Measurements from ENCODE around the gene NUDT6. TPM values are rescaled to one million over a fixed set of nuclear protein-coding genes. Genes with fewer than 3 reads are reported as not detected.
"Not testable (repeated sequence)": the region's sequence is repeated elsewhere in the genome, so short reads cannot be mapped to it uniquely, and the experiment has no call there.

Gene NUDT6
- total RNA-seq, 1 donor from 2014 or later, result 6.9 TPM

DNA sequence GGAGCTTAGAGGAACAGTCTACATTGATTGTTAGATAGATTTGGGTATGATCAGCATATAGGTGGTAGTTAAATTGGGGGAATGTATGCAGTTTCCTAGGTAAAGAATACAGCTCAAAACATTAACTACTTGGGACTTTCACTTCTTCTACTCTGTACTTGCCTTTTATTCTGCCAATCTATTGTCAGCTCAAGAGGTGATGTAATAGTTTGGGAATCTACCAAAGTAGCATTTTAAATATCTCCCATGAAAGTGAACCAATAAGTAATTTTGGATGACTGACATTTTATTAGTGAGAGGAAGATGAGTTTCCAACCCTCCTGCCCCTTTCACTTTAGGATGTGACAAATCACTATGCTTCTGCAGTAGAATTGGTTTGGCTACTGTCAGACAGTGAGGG is 43.4 kb downstream of the NUDT6 start:
- DNase-seq (ENCODE audit: extremely low read depth, low read depth, low spot score), result no peak

DNA sequence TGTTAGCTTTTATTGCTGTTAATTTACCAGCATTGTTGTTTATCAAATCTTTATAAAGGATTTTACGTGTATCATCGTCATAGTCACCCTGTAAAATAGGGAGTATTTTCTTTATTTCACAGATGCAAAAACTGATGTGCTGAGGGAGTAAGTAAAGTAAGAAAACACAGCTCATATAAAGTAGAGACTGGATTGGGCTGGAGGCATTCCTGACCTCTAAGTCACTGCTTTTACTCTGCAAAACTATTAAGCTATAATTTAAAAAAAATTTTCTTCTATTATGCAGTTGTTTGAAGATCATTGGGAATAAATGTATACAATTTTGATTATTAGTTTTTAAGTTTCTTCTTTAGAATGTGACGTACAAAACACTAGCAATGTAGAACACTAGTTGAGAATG is 45.9 kb downstream of the NUDT6 start:
- no peak for DNase-seq (ENCODE audit: extremely low read depth, low read depth, low spot score)

DNA sequence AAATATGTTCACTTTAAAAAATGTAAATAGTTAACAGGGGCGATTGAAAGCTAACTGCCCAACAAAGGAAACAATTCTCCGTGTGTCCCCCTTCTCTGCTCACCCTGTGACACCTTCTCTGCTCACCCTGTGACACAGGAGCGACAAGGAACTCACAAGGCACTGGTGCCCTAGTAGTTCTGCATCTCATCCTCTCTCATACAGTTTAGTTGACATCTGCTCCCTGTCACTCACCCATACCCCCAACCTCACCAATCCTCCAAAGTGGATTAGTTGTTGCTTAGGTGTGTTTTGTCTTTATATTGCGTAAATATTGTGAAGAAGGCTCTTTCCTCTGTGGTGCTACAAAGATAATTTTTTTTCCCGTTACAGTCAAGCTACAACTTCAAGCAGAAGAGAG is 46.4 kb downstream of the NUDT6 start:
- no peak for DNase-seq (ENCODE audit: extremely low read depth, low read depth, low spot score)

DNA sequence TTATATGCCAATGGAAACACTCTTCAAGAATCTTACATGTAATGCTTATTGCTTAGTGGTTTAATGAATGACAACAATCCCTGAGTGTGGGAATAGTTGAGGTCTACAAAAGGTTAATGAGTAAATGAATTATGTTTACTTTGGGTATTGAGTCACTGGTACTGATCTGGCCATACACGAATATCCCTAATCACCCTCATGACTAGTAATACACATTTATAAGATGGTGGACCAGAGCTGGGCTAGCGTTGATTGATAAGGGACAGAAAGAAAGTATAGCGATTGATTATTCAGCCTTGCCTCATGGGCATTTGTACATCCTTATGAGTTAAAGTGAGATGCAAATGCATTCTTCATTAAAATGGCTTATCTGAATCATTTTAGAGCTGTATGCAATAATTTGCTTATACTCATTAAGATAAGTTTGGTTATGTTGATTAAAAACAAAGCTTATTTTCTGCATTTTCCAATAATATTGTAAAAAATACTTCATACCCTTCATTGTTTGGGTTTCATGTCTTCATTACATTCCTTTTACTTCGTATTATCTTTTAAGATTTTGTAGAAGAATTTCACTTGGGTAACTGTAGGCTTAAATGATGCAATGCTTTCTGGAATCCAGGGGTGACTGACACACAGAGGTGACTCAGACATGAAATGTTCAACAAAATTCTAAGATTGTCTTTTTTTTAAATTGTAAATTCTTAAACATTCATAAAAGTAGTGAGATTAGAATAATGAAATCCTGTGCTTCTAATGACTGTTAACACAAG is 48.4 kb downstream of the NUDT6 start:
- no peak for DNase-seq (ENCODE audit: extremely low read depth, low read depth, low spot score)

DNA sequence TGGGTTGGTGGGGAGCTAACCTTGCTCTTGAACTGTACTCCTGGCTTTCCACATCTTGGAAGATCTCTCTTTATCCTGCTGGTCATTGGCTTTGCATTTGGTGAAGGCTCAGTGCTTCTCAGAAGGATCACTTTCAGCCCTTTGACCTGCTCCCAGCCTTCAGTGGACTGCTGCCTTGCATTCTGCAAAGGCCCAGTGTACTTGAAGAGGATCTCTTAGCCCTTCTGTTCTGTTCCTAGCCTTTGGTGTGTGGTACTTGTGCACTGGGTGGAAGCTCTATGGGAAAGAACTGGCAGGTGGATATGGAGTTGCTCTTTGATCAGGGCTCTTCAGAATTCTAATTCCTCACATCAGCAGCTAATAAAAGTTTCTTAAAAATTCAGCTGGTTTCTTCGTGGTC is 49.3 kb downstream of the NUDT6 start:
- no peak for DNase-seq (ENCODE audit: extremely low read depth, low read depth, low spot score)

DNA sequence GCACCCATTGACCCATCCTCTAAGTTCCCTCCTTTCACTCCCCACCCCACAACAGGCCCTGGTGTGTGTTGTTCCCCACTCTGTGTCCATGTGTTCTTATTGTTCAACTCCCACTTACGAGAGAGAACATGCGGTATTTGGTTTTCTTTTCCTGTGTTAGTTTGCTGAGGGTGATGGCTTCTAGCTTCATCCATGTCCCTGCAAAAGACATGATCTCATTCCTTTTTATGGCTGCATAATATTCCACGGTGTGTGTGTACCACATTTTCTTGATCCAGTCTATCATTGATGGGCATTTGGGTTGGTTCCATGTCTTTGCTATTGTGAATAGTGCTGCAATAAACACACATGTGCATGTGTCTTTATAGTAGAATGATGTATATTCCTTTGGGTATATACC is 54.2 kb downstream of the NUDT6 start:
- not testable (repeated sequence) for DNase-seq (ENCODE audit: extremely low read depth, low read depth, low spot score)

DNA sequence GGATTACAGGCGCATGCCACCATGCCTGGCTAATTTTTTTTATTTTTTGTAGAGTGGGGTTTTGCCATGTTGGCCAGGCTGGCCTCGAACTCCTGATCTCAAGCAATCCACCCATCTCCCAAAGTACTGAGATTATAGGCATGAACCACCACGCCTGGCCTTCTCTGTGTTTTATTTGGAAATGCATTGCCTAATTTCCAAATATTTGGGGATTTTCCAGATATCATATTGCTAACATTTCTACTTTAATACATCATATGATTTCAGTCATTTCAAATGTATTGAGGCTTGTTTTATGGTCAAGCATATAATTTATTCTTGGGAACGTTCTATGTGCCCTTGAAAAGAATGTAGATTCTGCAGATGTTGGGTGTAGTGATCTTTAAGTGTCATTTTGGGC is 57.0 kb downstream of the NUDT6 start:
- DNase-seq (ENCODE audit: extremely low read depth, low read depth, low spot score), result no peak

DNA sequence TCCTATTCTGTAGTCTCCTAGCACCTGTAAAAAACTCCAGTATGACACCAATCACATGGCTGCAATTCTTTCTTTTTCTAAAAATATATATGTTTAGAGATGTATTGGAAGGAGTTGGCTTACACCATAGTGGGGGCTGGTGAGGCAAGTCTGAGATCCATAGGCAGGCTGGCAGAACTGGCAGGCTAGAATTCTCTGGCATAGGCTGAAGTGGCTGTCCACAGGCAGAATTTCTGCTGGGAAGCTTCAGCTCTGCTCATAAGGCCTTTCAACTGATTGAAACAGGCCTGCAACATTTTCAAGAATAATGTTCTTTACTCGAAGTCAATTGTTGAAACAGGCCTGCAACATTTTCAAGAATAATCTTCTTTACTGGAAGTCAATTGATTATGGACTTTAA is 58.8 kb downstream of the NUDT6 start:
- no peak for DNase-seq (ENCODE audit: extremely low read depth, low read depth, low spot score)

DNA sequence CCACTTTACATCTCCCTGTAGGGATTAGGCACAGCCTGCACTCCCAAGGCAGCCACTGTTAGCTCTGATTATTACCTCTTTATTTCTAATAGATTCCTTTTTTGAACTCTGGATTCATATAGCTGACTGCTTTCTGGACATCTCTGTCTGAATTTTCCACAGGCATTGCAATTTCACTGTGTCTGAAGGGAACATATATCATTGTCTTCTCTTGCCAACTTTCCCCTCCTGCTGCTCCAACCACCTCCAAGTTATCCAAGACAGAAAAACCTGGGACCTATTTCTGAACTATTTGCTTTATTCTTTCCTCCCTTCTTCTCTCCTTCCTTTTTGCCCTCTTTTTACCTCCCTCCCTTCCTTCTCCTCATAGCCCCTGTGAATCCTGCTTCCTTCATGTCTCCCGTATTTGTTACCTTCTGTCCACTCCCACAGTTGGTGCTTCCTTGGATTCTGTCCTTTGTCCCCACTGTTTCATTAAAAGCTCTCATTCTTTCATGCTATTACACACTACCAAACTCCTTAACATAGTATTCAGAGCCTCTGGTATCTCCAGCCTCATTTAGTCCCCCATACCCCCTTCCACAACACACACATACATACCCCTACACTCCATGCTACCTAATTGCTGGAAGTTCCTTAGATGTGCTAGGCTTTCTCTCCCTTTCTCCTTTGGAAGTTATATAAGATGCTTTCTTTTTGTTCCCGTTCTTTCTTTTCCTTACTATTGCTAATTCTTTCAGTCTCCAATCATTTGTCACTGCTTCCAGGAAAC is 61.0 kb downstream of the NUDT6 start:
- DNase-seq (ENCODE audit: extremely low read depth, low read depth, low spot score), result no peak

DNA sequence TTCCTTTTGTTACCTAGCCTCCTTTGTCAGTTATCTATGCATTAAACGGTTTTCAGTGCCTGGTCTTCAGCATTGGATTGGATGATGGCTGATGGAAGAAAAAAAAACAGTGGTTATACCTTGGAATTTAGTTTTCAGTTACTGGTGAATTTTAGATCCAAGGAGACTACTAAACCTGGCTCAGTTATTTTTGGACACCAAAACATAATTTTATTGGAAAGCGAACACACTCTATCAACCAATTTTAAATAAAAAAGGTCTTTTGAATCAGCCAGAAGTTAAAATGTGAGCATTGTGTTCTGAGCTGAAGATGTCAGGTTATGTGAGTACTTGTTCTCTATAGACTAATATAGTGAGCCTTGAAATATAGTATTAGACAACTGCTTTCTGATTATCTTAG is 63.7 kb downstream of the NUDT6 start:
- DNase-seq (ENCODE audit: extremely low read depth, low read depth, low spot score), result no peak

DNA sequence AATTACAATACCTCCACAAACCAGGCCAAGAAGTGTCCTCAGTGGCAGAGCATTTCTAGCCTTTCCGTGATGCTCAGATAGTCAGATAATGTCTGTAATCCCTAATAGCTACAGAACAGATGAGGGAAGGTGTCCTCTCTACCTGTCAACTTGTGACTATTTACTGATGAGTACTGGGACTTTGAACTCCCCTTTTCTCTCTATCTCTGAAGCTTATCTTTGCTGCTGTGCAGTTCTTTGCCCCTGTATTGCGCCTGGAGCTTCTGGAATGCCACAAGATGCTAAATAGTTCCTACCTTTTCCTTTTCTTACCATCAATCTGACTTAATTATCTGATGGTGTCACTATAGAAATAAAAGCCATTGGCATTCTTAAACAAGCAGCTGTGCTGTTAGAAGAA is 65.2 kb downstream of the NUDT6 start:
- no peak for DNase-seq (ENCODE audit: extremely low read depth, low read depth, low spot score)

DNA sequence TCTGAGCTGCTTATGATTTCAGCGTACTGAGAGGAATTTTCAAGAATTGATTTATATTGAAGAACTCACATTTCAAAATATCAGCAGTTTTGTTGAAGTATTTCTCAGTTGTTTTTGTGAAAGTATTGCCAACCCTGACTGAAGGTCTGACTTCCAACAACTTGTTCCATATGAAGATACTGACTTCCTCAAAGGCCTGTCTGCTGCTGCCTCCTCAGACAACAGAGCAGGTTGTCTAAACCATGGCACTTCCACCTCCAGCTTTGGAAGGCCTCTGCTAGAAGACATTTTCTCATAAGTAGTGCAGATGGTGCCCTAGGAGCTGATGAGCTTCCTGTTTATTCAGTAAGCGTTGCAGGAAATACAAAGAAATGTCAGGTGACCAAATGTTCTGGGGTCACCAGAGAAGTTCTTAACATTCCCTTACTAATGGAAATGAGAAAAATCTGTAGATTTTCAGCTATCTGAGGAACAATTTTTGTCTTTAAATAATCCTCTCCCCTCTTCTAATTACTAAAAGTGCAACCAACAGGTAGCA is 67.0 kb downstream of the NUDT6 start:
- no peak for DNase-seq (ENCODE audit: extremely low read depth, low read depth, low spot score)

DNA sequence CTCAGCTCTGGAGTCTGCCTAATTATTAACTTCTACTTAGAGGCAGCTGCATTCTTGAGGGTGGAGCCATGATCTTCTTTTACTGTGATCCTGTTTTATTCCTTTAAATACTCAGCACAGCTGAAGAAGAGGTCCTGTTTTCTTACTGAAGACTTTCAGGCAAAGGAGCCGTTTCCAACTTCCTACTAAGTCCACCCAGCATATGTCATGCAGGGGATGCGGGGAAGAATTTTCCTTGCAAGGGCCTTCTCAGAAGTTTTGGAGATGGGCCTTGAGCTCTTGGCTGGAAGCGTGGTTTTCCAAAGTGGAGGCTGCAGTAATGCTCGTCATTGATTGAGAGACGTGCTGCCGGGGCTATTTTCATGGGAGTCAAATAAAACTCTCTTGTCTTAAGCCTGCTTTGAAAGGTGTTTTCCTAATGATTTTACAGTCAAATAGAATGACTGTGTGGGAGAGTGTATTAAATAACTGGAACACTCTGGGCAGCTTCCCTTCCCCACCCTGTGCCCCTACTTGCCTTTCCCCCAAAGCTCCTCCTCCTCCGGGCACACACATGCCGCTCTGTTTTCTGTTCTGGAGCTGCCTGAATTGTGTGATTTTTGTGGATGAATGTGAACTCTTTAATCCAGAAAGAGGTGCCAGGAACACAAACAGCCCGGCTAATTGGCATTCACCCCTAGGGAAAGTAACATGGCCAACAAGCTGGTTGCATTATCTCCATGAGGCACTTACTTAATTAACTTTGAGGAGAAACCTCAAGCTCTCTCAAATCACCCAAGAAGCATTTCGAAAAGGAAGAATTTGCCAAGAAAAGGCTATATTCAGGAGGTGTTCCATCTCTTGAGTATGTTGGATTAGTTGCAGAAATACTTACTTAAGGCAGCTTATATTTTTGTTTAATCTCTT is 67.7 kb downstream of the NUDT6 start:
- no peak for DNase-seq (ENCODE audit: extremely low read depth, low read depth, low spot score)

DNA sequence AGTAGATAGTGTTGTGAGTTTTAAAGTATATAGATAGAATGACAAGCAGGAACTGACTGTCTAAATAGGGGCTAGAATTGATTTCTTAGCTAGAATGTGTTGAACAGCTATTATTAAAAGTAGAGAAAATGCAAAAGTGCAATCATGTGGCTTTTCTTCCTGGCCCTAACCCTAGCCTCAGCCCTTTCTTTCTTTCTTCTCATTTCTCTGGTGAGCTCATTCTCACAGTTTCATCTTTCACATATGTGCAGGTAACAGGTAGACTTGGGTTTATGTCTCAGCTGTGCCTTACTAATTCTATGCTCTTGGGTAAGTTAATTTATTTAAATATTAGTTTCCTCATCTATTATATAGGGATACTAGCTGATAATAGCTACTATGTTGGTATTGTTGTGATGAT is 70.8 kb downstream of the NUDT6 start:
- DNase-seq (ENCODE audit: extremely low read depth, low read depth, low spot score), result no peak

DNA sequence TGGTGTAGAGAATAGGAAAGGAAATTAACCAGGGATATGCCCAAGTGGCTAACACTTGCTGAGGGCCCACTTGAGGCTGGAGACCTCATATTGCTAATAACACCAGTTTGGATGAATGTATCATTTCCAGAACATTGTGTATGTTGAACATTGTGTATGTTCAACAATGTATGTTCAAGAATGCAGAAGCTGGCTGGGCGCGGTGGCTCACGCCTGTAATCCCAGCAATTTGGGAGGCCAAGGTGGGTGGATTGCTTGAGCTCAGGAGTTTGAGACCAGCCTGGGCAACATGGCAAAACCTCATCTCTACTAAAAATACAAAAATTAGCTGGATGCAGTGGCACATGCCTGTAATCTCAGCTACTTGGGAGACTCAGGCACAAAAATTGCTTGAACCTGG is 72.6 kb downstream of the NUDT6 start:
- not testable (repeated sequence) for DNase-seq (ENCODE audit: extremely low read depth, low read depth, low spot score)

DNA sequence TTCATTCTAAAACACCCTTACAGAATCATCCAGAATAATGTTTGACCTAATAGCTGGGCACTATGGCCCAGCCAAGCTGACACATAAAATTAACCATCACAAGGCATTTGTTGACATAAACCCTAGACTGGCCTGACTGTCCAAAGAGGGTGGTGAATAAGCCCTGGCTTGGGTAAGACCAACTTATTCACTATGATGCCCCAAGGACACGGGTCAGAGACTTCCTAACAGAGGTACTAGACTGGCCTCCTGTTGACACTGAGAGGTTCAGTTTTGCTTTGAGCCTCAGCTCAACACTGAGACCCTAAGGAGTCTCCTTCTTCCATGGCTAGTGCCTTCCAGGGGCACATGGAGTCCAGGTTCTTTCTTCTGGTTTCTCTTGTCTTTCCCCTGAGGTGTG is 74.5 kb downstream of the NUDT6 start:
- DNase-seq (ENCODE audit: extremely low read depth, low read depth, low spot score), result no peak

DNA sequence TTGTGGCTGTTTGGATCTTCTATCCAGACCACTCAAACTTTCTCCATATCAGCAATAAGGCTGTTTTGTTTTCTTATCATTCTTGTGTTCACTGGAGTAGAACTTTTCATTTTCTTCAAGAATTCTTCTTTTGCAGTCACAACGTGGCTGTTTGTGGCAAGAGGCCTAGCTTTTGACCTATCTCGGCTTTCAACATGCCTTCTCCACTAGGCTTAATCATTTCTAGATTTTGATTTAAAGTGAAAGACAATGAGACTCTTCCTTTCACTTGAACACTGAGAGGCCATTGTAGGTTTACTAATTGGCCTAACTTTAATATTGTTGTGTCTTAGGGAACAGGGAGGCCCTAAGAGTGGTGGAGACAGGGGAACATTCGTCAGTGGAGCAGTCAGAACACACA is 76.6 kb downstream of the NUDT6 start:
- DNase-seq (ENCODE audit: extremely low read depth, low read depth, low spot score), result no peak

DNA sequence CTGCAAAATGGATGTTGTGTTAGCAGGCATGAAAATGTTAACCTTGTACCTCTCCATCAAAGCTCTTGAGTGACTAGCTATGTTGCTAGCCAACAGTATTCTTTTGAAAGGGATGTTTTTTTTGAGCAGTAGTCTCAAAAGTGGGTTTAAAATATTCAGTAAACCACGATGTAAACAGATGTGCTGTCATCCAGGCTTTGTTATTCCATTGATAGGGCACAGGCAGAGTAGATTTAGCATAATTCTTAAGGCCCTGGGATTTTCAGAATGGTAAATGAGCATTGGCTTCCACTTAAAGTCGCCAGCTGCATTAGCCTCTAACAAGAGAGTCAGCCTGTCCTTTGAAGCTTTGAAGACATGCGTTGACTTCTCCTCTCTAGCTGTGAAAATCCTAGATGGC is 77.3 kb downstream of the NUDT6 start:
- no peak for DNase-seq (ENCODE audit: extremely low read depth, low read depth, low spot score)

DNA sequence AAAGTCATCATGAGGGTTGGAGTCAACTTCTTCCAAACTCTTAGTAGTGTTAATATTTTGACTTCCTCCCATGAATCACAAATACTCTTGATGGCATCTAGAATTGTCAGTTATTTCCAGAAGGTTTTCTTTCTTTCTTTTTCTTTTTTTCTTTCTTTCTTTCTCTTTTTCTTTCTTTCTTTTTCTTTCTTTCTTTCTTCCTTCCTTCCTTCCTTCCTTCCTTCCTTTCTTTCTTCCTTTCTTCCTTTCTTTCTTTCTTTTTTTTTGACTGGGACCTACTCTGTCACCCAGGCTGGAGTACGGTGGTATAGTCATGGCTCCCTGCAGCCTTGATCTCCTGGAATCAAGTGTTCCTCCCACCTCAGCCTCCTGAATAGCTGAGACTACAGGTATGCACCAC is 78.0 kb downstream of the NUDT6 start:
- not testable (repeated sequence) for DNase-seq (ENCODE audit: extremely low read depth, low read depth, low spot score)

DNA sequence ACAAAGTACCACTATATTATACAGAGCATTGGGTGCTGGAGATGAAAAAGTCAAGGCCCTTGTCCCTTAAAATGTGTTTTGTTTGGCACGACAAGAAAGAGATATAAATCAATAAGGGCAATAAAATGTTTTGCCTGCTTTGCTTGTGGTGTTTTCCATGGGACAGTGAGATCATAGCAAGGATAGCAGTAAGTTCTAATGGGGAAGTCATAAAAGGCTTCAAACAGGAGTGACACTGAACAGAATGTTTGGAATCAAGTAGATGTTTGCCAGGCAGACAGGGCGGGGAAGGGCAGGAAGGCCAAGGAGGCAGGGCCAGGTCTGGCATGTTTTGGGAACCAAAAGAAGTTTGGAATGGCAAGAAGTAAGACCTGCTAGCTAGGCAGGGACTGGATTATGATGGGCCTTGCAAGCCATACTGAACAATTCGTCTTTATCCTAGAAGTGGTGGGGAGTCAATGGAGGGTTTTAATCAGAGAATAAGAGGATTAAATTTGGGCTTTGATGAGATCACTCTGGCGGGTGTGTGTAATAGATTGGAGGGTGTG is 79.3 kb downstream of the NUDT6 start:
- DNase-seq (ENCODE audit: extremely low read depth, low read depth, low spot score), result no peak
